WI38 (cell line): Measurements from ENCODE around the gene ETV6.
"Not testable (repeated sequence)": the region's sequence is repeated elsewhere in the genome, so short reads cannot be mapped to it uniquely, and the experiment has no call there.

Experiments used
- H3K4me3 ChIP-seq: 2 replicates; pipeline ENCODE4 v1.5.1; 2011; ENCODE audit warnings: low read depth, mild to moderate bottlenecking, control low read depth, low read length
- TF ChIP-seq, protein P1 (sequence below): IDR thresholded peaks from 2 replicates; pipeline ENCODE4 v1.5.1; 2012; ENCODE audit warnings: low read depth, mild to moderate bottlenecking, control low read depth, low read length

Gene ETV6

GRCh38 chr12:11904124-11904523 is 254.7 kb downstream of the ETV6 start:
- no peak overlapping the region for H3K4me3 ChIP-seq
- TF ChIP-seq, protein P1, sequence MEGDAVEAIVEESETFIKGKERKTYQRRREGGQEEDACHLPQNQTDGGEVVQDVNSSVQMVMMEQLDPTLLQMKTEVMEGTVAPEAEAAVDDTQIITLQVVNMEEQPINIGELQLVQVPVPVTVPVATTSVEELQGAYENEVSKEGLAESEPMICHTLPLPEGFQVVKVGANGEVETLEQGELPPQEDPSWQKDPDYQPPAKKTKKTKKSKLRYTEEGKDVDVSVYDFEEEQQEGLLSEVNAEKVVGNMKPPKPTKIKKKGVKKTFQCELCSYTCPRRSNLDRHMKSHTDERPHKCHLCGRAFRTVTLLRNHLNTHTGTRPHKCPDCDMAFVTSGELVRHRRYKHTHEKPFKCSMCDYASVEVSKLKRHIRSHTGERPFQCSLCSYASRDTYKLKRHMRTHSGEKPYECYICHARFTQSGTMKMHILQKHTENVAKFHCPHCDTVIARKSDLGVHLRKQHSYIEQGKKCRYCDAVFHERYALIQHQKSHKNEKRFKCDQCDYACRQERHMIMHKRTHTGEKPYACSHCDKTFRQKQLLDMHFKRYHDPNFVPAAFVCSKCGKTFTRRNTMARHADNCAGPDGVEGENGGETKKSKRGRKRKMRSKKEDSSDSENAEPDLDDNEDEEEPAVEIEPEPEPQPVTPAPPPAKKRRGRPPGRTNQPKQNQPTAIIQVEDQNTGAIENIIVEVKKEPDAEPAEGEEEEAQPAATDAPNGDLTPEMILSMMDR, result no peak

DNA sequence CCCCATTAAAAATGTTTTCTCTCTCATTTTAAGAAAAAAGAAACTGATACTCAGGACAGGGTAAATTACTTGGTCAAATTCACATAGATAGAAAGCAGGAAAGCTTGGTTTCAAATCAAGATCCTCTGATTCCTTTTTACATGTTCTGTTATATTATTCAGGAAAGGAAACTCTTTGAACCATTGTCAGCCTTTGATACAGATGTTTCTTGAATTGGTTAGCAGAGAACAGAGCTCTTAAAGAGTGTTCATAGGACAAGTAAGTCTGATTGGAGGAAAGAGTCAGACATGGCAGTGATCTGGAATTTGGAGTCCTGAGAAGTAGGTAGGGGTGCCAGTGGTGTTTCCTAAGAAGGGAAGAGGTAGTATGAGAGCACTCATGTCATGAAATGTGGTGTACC is 256.1 kb downstream of the ETV6 start:
- no peak overlapping the region for H3K4me3 ChIP-seq
- TF ChIP-seq, protein P1, result no peak

- TF ChIP-seq, protein P1, result no peak
- H3K4me3 ChIP-seq, result no peak overlapping the region
Measured at GRCh38 chr12:11906286-11906935, 256.9 kb downstream of the ETV6 start.

GRCh38 chr12:11907625-11908024 is 258.2 kb downstream of the ETV6 start:
- H3K4me3 ChIP-seq, result no peak overlapping the region
- TF ChIP-seq, protein P1, result no peak

DNA sequence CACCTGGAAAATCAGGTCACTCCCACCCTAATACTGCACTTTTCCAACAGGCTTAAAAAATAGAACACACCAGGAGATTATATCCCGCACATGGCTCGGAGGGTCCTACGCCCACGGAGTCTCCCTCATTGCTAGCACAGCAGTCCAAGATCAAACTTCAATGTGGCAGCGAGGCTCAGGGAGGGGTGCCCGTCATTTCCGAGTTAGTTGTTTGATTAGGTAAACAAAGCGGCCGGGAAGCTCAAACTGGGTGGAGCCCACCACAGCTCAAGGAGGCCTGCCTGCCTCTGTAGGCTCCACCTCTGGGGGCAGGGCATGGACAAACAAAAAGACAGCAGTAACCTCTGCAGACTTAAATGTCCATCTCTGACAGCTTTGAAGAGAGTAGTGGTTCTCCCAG is 259.9 kb downstream of the ETV6 start:
- not testable (repeated sequence) for H3K4me3 ChIP-seq

DNA sequence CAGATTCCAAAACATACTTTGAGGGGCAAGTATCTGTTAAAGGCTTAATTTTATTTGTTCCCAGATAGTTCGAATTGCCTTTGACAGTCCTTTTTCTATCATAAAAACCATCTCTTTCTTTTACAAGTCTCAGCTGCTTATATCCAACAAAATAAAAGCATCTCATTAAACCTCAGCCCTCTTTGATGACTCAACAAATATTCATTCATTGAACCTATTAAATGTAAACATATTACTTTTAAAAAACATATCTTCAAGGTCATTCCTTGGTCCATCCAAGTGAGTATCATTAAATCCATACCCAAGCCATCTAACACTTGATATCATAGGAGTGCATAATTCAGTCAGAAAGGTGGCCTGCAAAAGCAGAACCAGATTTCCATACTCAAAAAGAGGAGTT is 266.6 kb downstream of the ETV6 start:
- no peak overlapping the region for H3K4me3 ChIP-seq
- TF ChIP-seq, protein P1, result no peak

DNA sequence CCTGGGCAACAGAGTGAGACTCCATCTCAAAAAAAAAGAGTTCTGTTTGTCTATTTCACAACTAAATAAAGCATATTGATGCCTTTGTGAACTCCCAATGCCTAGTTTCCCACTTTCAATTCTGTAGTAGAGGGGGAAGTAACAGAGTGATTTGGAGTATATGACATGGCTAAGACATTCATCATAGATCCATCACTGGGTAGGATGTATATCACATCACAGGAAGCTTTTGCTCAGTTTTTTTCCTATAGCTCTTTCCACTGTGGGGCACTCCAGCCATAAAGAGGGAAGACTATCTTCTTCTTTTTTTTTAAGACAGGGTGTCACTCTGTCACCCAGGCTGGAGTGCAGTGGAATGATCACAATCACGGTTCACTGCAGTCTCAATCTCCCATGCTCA is 267.3 kb downstream of the ETV6 start:
- H3K4me3 ChIP-seq, result no peak overlapping the region
- TF ChIP-seq, protein P1, result no peak

GRCh38 chr12:11917501-11917900 is 268.0 kb downstream of the ETV6 start:
- TF ChIP-seq, protein P1, result no peak

More at GRCh38 chr12:11917501-11917900, 268.0 kb downstream of the ETV6 start:
- no peak overlapping the region for H3K4me3 ChIP-seq
